ENCODE results near the gene AKAP13. TPM values are rescaled to one million over a fixed set of nuclear protein-coding genes. Genes with fewer than 3 reads are reported as not detected.
A peak's percentile ranks its signal among the peaks of the same experiment; 100 is the strongest.

The AKAP13 gene
- total and polyA plus RNA-seq, 7 donors: 21.6 to 142 (median 98.5) TPM

- DNase-seq: no peak
- intact Hi-C loops (cut with DNase I): no loop called here
- WGBS, 2 donors: 96% methylated on average over 1 of the region's 1 CpG
- no peak overlapping the region for H3K4me3 ChIP-seq
- H3K4me1 ChIP-seq: peaks cover 0 to 13% (median 11%) of the 10 kb centered on the region in 4 donors
- H3K36me3 ChIP-seq: peaks cover 0 to 2% (median 0%) of the 10 kb centered on the region in 4 donors
- no peak for TF ChIP-seq POLR2AphosphoS5 (IDR thresholded peaks at IDR 0.05)
- H3K27me3 ChIP-seq: no peaks in the 10 kb centered on the region
- no peak overlapping the region for H3K27ac ChIP-seq
- H3K9me3 ChIP-seq: no peaks in the 10 kb centered on the region
Measured at GRCh38 chr15:85571780-85572179, 191.4 kb downstream of the AKAP13 start.

DNA sequence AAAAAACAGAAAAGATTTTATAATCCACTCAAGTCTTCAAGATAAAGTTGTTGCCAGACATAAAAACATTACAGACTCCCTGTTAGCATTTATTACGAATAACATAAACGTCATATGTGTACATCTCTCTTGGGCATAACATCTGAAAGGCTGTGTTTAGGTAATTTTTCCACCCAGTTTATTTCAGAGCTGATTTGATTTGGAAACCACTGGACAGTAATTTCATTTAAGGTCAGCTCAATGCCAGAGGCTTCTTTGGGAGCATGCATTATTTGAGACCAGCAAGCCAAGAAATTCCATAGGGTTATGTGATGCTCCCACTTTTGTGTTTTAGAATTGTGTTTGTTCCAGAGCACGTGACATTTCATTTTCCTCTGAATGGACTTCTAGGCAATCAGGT is 196.0 kb downstream of the AKAP13 start:
- H3K9me3 ChIP-seq: no peaks in the 10 kb centered on the region
- intact Hi-C loops (cut with DNase I): no loop called here
- no peaks in the 10 kb centered on the region for H3K27me3 ChIP-seq
- peaks cover 0 to 40% (median 25%) of the 10 kb centered on the region in 4 donors for H3K4me1 ChIP-seq
- H3K27ac ChIP-seq: peak overlapping the region in 1 of 4 donors; percentile 15
- DNase-seq: no peak
- WGBS, 2 donors: 61 to 77% methylated on average over 3 of the region's 3 CpGs
- no peak for TF ChIP-seq POLR2AphosphoS5 (IDR thresholded peaks at IDR 0.05)
- TF ChIP-seq CTCF (IDR thresholded peaks at IDR 0.05): no peak
- TF ChIP-seq POLR2A (IDR thresholded peaks at IDR 0.05): no peak
- TF ChIP-seq EP300 (IDR thresholded peaks at IDR 0.05): no peak
- H3K36me3 ChIP-seq: peaks cover 0 to 26% (median 5%) of the 10 kb centered on the region in 4 donors
- no peak overlapping the region for H3K4me3 ChIP-seq

DNA sequence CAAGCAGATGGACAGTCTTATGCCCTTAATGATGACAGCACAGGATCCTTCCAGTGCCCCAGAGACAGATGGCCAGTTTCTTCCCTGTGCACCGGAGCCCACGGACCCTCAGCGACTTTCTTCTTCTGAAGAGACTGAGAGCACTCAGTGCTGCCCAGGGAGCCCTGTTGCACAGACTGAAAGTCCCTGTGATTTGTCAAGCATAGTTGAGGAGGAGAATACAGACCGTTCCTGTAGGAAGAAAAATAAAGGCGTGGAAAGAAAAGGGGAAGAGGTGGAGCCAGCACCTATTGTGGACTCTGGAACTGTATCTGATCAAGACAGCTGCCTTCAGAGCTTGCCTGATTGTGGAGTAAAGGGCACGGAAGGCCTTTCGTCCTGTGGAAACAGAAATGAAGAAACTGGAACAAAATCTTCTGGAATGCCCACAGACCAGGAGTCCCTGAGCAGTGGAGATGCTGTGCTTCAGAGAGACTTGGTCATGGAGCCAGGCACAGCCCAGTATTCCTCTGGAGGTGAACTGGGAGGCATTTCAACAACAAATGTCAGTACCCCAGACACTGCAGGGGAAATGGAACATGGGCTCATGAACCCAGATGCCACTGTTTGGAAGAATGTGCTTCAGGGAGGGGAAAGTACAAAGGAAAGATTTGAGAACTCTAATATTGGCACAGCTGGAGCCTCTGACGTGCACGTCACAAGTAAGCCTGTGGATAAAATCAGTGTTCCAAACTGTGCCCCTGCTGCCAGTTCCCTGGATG is 198.7 kb downstream of the AKAP13 start:
- Histone ChIP-seq H3K36me3 (peaks cover 0 to 30% (median 7%) of the 10 kb centered on the region in 4 donors), H3K9me3 (no peaks in the 10 kb centered on the region), H3K4me1 (peaks cover 0 to 66% (median 38%) of the 10 kb centered on the region in 4 donors), H3K4me3 (peak overlapping the region in 2 of 4 donors; percentile 5 to 9), H3K27ac (peak overlapping the region; percentile 72 to 84 (median 74)), H3K27me3 (no peaks in the 10 kb centered on the region)
- intact Hi-C loops (cut with DNase I): no loop called here
- no peak for DNase-seq
- 14 to 49% methylated on average over 9 of the region's 9 CpGs for whole genome bisulfite sequencing, 2 donors
- TF ChIP-seq POLR2A (IDR thresholded peaks at IDR 0.05): peak in 1 of 2 donors; percentile 60
- TF ChIP-seq EP300 (IDR thresholded peaks at IDR 0.05): no peak
- TF ChIP-seq POLR2AphosphoS5 (IDR thresholded peaks at IDR 0.05): peak in 3 of 4 donors; percentile 37 to 40 (median 39)
- TF ChIP-seq CTCF (IDR thresholded peaks at IDR 0.05): no peak

- Histone ChIP-seq H3K27me3 (no peaks in the 10 kb centered on the region), H3K9me3 (no peaks in the 10 kb centered on the region), H3K27ac (peak overlapping the region; percentile 72 to 84 (median 74)), H3K4me1 (peaks cover 0 to 72% (median 43%) of the 10 kb centered on the region in 4 donors), H3K4me3 (peak overlapping the region in 2 of 4 donors; percentile 4 to 10), H3K36me3 (peaks cover 0 to 29% (median 7%) of the 10 kb centered on the region in 4 donors)
- intact Hi-C loops (cut with DNase I): no loop called here
- TF ChIP-seq POLR2A (IDR thresholded peaks at IDR 0.05) (peak in 1 of 2 donors; percentile 54), EP300 (IDR thresholded peaks at IDR 0.05) (no peak), CTCF (IDR thresholded peaks at IDR 0.05) (no peak), POLR2AphosphoS5 (IDR thresholded peaks at IDR 0.05) (peak; percentile 16 to 65 (median 50))
- DNase-seq: peak; percentile 67
- 17 to 59% methylated on average over 14 of the region's 14 CpGs for WGBS, 2 donors
Measured at GRCh38 chr15:85579957-85580694, 199.7 kb downstream of the AKAP13 start.

GRCh38 chr15:85580879-85581278 is 200.5 kb downstream of the AKAP13 start:
- H3K27me3 ChIP-seq: no peaks in the 10 kb centered on the region
- no peaks in the 10 kb centered on the region for H3K9me3 ChIP-seq
- H3K4me1 ChIP-seq: peaks cover 0 to 72% (median 42%) of the 10 kb centered on the region in 4 donors
- DNase-seq: no peak
- peak in 1 of 4 donors; percentile 4 for TF ChIP-seq POLR2AphosphoS5 (IDR thresholded peaks at IDR 0.05)
- no peak for TF ChIP-seq POLR2A (IDR thresholded peaks at IDR 0.05)
- WGBS, 2 donors: 29 to 47% methylated on average over 3 of the region's 3 CpGs
- H3K36me3 ChIP-seq: peaks cover 0 to 28% (median 7%) of the 10 kb centered on the region in 4 donors
- intact Hi-C loops (cut with DNase I): no loop called here
- peak overlapping the region in 2 of 4 donors; percentile 4 to 10 for H3K4me3 ChIP-seq
- peak overlapping the region; percentile 72 to 84 (median 74) for H3K27ac ChIP-seq
